OCI-LY1 (cell line): ENCODE results near the gene USH1C.

Source experiments
- H2AFZ ChIP-seq: fragments of 200-600 bp; sonication (generic), shearing (Covaris generic); 2 replicates; pipeline ENCODE4 v1.6.0; 2014; ENCODE audit warnings: antibody characterized with exemption, mild to moderate bottlenecking, low read length
- H3F3A ChIP-seq: fragments of 200-600 bp; sonication (generic), shearing (Covaris generic); 2 replicates; pipeline ENCODE4 v1.6.0; 2014; ENCODE audit warnings: mild to moderate bottlenecking, antibody characterized with exemption, low read length, moderate library complexity; ENCODE audit not compliant: insufficient read depth
- H3K27ac ChIP-seq: fragments of 200-600 bp; sonication (generic); 2 replicates; pipeline ENCODE4 v1.5.1; 2014; ENCODE audit warnings: low read length, mixed run types, mild to moderate bottlenecking, low read depth; ENCODE audit not compliant: poor library complexity, severe bottlenecking
- H3K27me3 ChIP-seq: fragments of 200-600 bp; sonication (generic); 2 replicates; pipeline ENCODE4 v1.6.0; 2014; ENCODE audit warnings: antibody characterized with exemption, mild to moderate bottlenecking, low read length, moderate library complexity; ENCODE audit not compliant: insufficient read depth
- H3K36me3 ChIP-seq: fragments of 200-600 bp; sonication (generic); 2 replicates; pipeline ENCODE4 v1.6.1; 2014; ENCODE audit warnings: mild to moderate bottlenecking, antibody characterized with exemption, low read length, moderate library complexity, mixed read lengths; ENCODE audit not compliant: insufficient read depth
- H3K4me1 ChIP-seq: fragments of 200-600 bp; sonication (generic); 2 replicates; pipeline ENCODE4 v1.5.1; 2014; ENCODE audit warnings: mild to moderate bottlenecking, low read length, moderate library complexity; ENCODE audit not compliant: insufficient read depth, severe bottlenecking
- H3K4me2 ChIP-seq: fragments of 200-600 bp; sonication (generic), shearing (Covaris generic); 2 replicates; pipeline ENCODE4 v1.6.1; 2014; ENCODE audit warnings: low read length
- H3K4me3 ChIP-seq: fragments of 200-600 bp; sonication (generic); 2 replicates; pipeline ENCODE4 v1.5.1; 2014; ENCODE audit warnings: low read length, low read depth, mild to moderate bottlenecking, mixed read lengths; ENCODE audit not compliant: poor library complexity, severe bottlenecking
- H3K79me2 ChIP-seq: fragments of 200-600 bp; shearing (Covaris generic); 2 replicates; pipeline ENCODE4 v1.6.1; 2016; ENCODE audit warnings: mixed run types, low read length, mixed read lengths; ENCODE audit not compliant: insufficient read depth
- H3K9ac ChIP-seq: fragments of 200-600 bp; sonication (generic), shearing (Covaris generic); 2 replicates; pipeline ENCODE4 v1.6.1; 2014; ENCODE audit warnings: mild to moderate bottlenecking, low read length, mixed read lengths
- H3K9me2 ChIP-seq: fragments of 200-600 bp; sonication (generic), shearing (Covaris generic); 2 replicates; pipeline ENCODE4 v1.6.1; 2014; ENCODE audit warnings: low read depth, mild to moderate bottlenecking, low read length, mixed read lengths
- H3K9me3 ChIP-seq: fragments of 200-600 bp; shearing (Covaris generic); 2 replicates; pipeline ENCODE4 v1.6.1; 2014; ENCODE audit warnings: low read length, mixed read lengths
- H4K20me1 ChIP-seq: fragments of 200-600 bp; sonication (generic), shearing (Covaris generic); 2 replicates; pipeline ENCODE4 v1.6.0; 2016; ENCODE audit warnings: mild to moderate bottlenecking, low read length; ENCODE audit not compliant: insufficient read depth
- CTCF ChIP-seq: fragments of 200-600 bp; sonication (generic), shearing (Covaris generic); IDR thresholded peaks from 2 replicates; pipeline ENCODE4 v1.5.1; 2017; ENCODE audit warnings: mild to moderate bottlenecking, antibody characterized with exemption, low read length, moderate library complexity, mixed read lengths
- EZH2 ChIP-seq: fragments of 200-600 bp; sonication (generic), shearing (Covaris generic); IDR thresholded peaks from 2 replicates; pipeline ENCODE4 v1.8.0; 2017; ENCODE audit warnings: borderline replicate concordance, mixed run types, mild to moderate bottlenecking, antibody characterized with exemption, low read length, moderate library complexity, mixed read lengths

USH1C gene

GRCh38 chr11:17476317-17477083 lies 67.7 kb downstream of the USH1C start, which contains the start of gene ABCC8:
Gene ABCC8 (minus strand): TSS chr11:17476845. CDS start chr11:17476776, 69 bp downstream.
- TF ChIP-seq EZH2 = no peak
- TF ChIP-seq CTCF = no peak
- no peak within 1 kb of the TSS for H3K9ac ChIP-seq
- H3F3A ChIP-seq = no peaks in the 10 kb centered on the region
- no peak within 1 kb of the TSS for H3K27ac ChIP-seq
- H3K4me2 ChIP-seq = no peak within 1 kb of the TSS
- H4K20me1 ChIP-seq = no peaks in the 10 kb centered on the region
- H3K9me3 ChIP-seq = no peaks in the 10 kb centered on the region
- no peaks in the 10 kb centered on the region for H3K27me3 ChIP-seq
- H3K79me2 ChIP-seq = no peaks in the 10 kb centered on the region
- H3K36me3 ChIP-seq = no peaks in the 10 kb centered on the region
- H3K4me3 ChIP-seq = no peak within 1 kb of the TSS
- H3K9me2 ChIP-seq = no peaks in the 10 kb centered on the region
- no peaks in the 10 kb centered on the region for H3K4me1 ChIP-seq
- no peak within 1 kb of the TSS for H2AFZ ChIP-seq

GRCh38 chr11:17475666-17476316 lies 68.4 kb downstream of the USH1C start:
- no peaks in the 10 kb centered on the region for H4K20me1 ChIP-seq
- no peaks in the 10 kb centered on the region for H3K27me3 ChIP-seq
- H3K9me2 ChIP-seq = no peaks in the 10 kb centered on the region
- no peaks in the 10 kb centered on the region for H3K36me3 ChIP-seq
- H2AFZ ChIP-seq = no peak overlapping the region
- H3K27ac ChIP-seq = no peak overlapping the region
- no peak overlapping the region for H3K4me2 ChIP-seq
- TF ChIP-seq CTCF (no peak), EZH2 (no peak)
- no peaks in the 10 kb centered on the region for H3K4me1 ChIP-seq
- H3F3A ChIP-seq = no peaks in the 10 kb centered on the region
- H3K9me3 ChIP-seq = no peaks in the 10 kb centered on the region
- H3K9ac ChIP-seq = no peak overlapping the region
- H3K79me2 ChIP-seq = no peaks in the 10 kb centered on the region
- H3K4me3 ChIP-seq = no peak overlapping the region

- Histone ChIP-seq H3K4me3 (no peak overlapping the region), H4K20me1 (no peaks in the 10 kb centered on the region), H3K79me2 (no peaks in the 10 kb centered on the region), H3K9ac (no peak overlapping the region), H2AFZ (no peak overlapping the region), H3K27ac (no peak overlapping the region), H3K4me1 (no peaks in the 10 kb centered on the region), H3K9me3 (no peaks in the 10 kb centered on the region), H3F3A (no peaks in the 10 kb centered on the region), H3K36me3 (no peaks in the 10 kb centered on the region), H3K4me2 (no peak overlapping the region), H3K9me2 (no peaks in the 10 kb centered on the region), H3K27me3 (no peaks in the 10 kb centered on the region)
- TF ChIP-seq CTCF = no peak; the same call in 1 of the 2 replicates
These were observed 71.0 kb downstream of the USH1C start for GRCh38 chr11:17473071-17473744.
